Measurements from ENCODE around the gene ANXA6. TPM values are rescaled to one million over a fixed set of nuclear protein-coding genes. Genes with fewer than 3 reads are reported as not detected.

The ANXA6 gene
- total and polyA plus RNA-seq, 5 donors from 2014 or later, result 171 to 364 (median 290) TPM

GRCh38 chr5:151168602-151169344 is 11.2 kb upstream of the ANXA6 start:
- Histone ChIP-seq H3K4me3 (ENCODE audit: low read depth, low read length) (no peak overlapping the region), H3K27ac (ENCODE audit: insufficient read depth, low read length, poor library complexity, severe bottlenecking) (no peak overlapping the region), H3K9me3 (ENCODE audit: control insufficient read depth in 2 of 2, low read length in 2 of 2) (no peaks in the 10 kb centered on the region), H3K36me3 (ENCODE audit: control insufficient read depth, insufficient read depth, low read length) (no peaks in the 10 kb centered on the region), H3K27me3 (ENCODE audit: control insufficient read depth, insufficient read depth, low read length) (no peaks in the 10 kb centered on the region), H3K4me1 (ENCODE audit: control insufficient read depth, insufficient read depth, low read length, poor library complexity, severe bottlenecking) (peaks cover 8% of the 10 kb centered on the region)
- peak overlapping the region; percentile 75 to 81 (median 79) for H3K27ac Mint-ChIP-seq
- H3K27me3 Mint-ChIP-seq, result no peaks in the 10 kb centered on the region
- ATAC-seq (ENCODE audit: low read depth in 2 of 2) (no peak), DNase-seq (no peak)
- H3K36me3 Mint-ChIP-seq, result no peaks in the 10 kb centered on the region
- H3K9me3 Mint-ChIP-seq, result no peaks in the 10 kb centered on the region
- peaks cover 21 to 44% (median 27%) of the 10 kb centered on the region in 4 donors for H3K4me1 Mint-ChIP-seq
- no peak overlapping the region for H3K4me3 Mint-ChIP-seq

- H3K9me3 ChIP-seq (ENCODE audit: control insufficient read depth in 2 of 2, low read length in 2 of 2), result no peaks in the 10 kb centered on the region
- H3K4me3 ChIP-seq (ENCODE audit: low read depth, low read length), result no peak overlapping the region
- H3K27ac ChIP-seq (ENCODE audit: insufficient read depth, low read length, poor library complexity, severe bottlenecking), result no peak overlapping the region
- Mint-ChIP-seq H3K4me1 (peaks cover 24 to 41% (median 28%) of the 10 kb centered on the region in 4 donors), H3K4me3 (no peak overlapping the region), H3K27ac (no peak overlapping the region), H3K9me3 (no peaks in the 10 kb centered on the region), H3K27me3 (no peaks in the 10 kb centered on the region), H3K36me3 (no peaks in the 10 kb centered on the region)
- DNase-seq (no peak), ATAC-seq (ENCODE audit: low read depth in 2 of 2) (no peak)
- H3K36me3 ChIP-seq (ENCODE audit: control insufficient read depth, insufficient read depth, low read length), result no peaks in the 10 kb centered on the region
- peaks cover 8% of the 10 kb centered on the region for H3K4me1 ChIP-seq (ENCODE audit: control insufficient read depth, insufficient read depth, low read length, poor library complexity, severe bottlenecking)
- H3K27me3 ChIP-seq (ENCODE audit: control insufficient read depth, insufficient read depth, low read length), result no peaks in the 10 kb centered on the region
These were observed 9.4 kb upstream of the ANXA6 start for GRCh38 chr5:151167022-151167421.

GRCh38 chr5:151164687-151165392 is 7.3 kb upstream of the ANXA6 start:
- Histone ChIP-seq H3K9me3 (ENCODE audit: control insufficient read depth in 2 of 2, low read length in 2 of 2) (no peaks in the 10 kb centered on the region), H3K27ac (ENCODE audit: insufficient read depth, low read length, poor library complexity, severe bottlenecking) (no peak overlapping the region), H3K4me3 (ENCODE audit: low read depth, low read length) (no peak overlapping the region), H3K36me3 (ENCODE audit: control insufficient read depth, insufficient read depth, low read length) (no peaks in the 10 kb centered on the region), H3K27me3 (ENCODE audit: control insufficient read depth, insufficient read depth, low read length) (no peaks in the 10 kb centered on the region), H3K4me1 (ENCODE audit: control insufficient read depth, insufficient read depth, low read length, poor library complexity, severe bottlenecking) (no peaks in the 10 kb centered on the region)
- Mint-ChIP-seq H3K36me3 (no peaks in the 10 kb centered on the region), H3K9me3 (no peaks in the 10 kb centered on the region), H3K27me3 (no peaks in the 10 kb centered on the region), H3K4me3 (peak overlapping the region in 1 of 4 donors; percentile 9), H3K27ac (peak overlapping the region in 2 of 3 donors; percentile 34 to 84), H3K4me1 (peaks cover 16 to 25% (median 22%) of the 10 kb centered on the region in 4 donors)
- ATAC-seq (ENCODE audit: low read depth in 2 of 2), result peak; percentile 86 to 91
- peak; percentile 67 to 87 (median 82) for DNase-seq

- H3K36me3 Mint-ChIP-seq, result no peaks in the 10 kb centered on the region
- Histone ChIP-seq H3K27ac (ENCODE audit: insufficient read depth, low read length, poor library complexity, severe bottlenecking) (no peak overlapping the region), H3K27me3 (ENCODE audit: control insufficient read depth, insufficient read depth, low read length) (no peaks in the 10 kb centered on the region), H3K36me3 (ENCODE audit: control insufficient read depth, insufficient read depth, low read length) (no peaks in the 10 kb centered on the region), H3K4me1 (ENCODE audit: control insufficient read depth, insufficient read depth, low read length, poor library complexity, severe bottlenecking) (peaks cover 10% of the 10 kb centered on the region), H3K4me3 (ENCODE audit: low read depth, low read length) (no peak overlapping the region), H3K9me3 (ENCODE audit: control insufficient read depth in 2 of 2, low read length in 2 of 2) (no peaks in the 10 kb centered on the region)
- H3K27me3 Mint-ChIP-seq, result no peaks in the 10 kb centered on the region
- H3K4me1 Mint-ChIP-seq, result peaks cover 20 to 33% (median 28%) of the 10 kb centered on the region in 4 donors
- ATAC-seq (ENCODE audit: low read depth in 2 of 2) (no peak), DNase-seq (no peak)
- no peaks in the 10 kb centered on the region for H3K9me3 Mint-ChIP-seq
- H3K4me3 Mint-ChIP-seq, result peak overlapping the region in 1 of 4 donors; percentile 30
- H3K27ac Mint-ChIP-seq, result peak overlapping the region in 1 of 3 donors; percentile 66
These were observed 5.2 kb upstream of the ANXA6 start for GRCh38 chr5:151162776-151163175.

GRCh38 chr5:151159649-151160373 is 2.2 kb upstream of the ANXA6 start:
- H3K4me3 ChIP-seq (ENCODE audit: low read depth, low read length), result no peak overlapping the region
- no peaks in the 10 kb centered on the region for H3K27me3 Mint-ChIP-seq
- ATAC-seq (ENCODE audit: low read depth in 2 of 2), result no peak
- H3K9me3 Mint-ChIP-seq, result no peaks in the 10 kb centered on the region
- H3K4me1 ChIP-seq (ENCODE audit: control insufficient read depth, insufficient read depth, low read length, poor library complexity, severe bottlenecking), result peaks cover 36% of the 10 kb centered on the region
- no peak for DNase-seq
- no peak overlapping the region for H3K27ac Mint-ChIP-seq
- H3K9me3 ChIP-seq (ENCODE audit: control insufficient read depth in 2 of 2, low read length in 2 of 2), result no peaks in the 10 kb centered on the region
- H3K36me3 Mint-ChIP-seq, result no peaks in the 10 kb centered on the region
- H3K27ac ChIP-seq (ENCODE audit: insufficient read depth, low read length, poor library complexity, severe bottlenecking), result no peak overlapping the region
- no peaks in the 10 kb centered on the region for H3K27me3 ChIP-seq (ENCODE audit: control insufficient read depth, insufficient read depth, low read length)
- peak overlapping the region; percentile 44 to 82 (median 51) for H3K4me3 Mint-ChIP-seq
- peaks cover 25 to 45% (median 41%) of the 10 kb centered on the region in 4 donors for H3K4me1 Mint-ChIP-seq
- H3K36me3 ChIP-seq (ENCODE audit: control insufficient read depth, insufficient read depth, low read length), result no peaks in the 10 kb centered on the region

- Histone ChIP-seq H3K4me1 (ENCODE audit: control insufficient read depth, insufficient read depth, low read length, poor library complexity, severe bottlenecking) (peaks cover 51% of the 10 kb centered on the region), H3K9me3 (ENCODE audit: control insufficient read depth in 2 of 2, low read length in 2 of 2) (no peaks in the 10 kb centered on the region), H3K27ac (ENCODE audit: insufficient read depth, low read length, poor library complexity, severe bottlenecking) (peak overlapping the region; percentile 87), H3K4me3 (ENCODE audit: low read depth, low read length) (peak overlapping the region; percentile 89), H3K36me3 (ENCODE audit: control insufficient read depth, insufficient read depth, low read length) (no peaks in the 10 kb centered on the region), H3K27me3 (ENCODE audit: control insufficient read depth, insufficient read depth, low read length) (no peaks in the 10 kb centered on the region)
- peaks cover 7% of the 10 kb centered on the region for H3K36me3 Mint-ChIP-seq
- no peak for DNase-seq
- H3K4me3 Mint-ChIP-seq, result peak overlapping the region; percentile 98 to 100 (median 98)
- H3K4me1 Mint-ChIP-seq, result peaks cover 31 to 54% (median 51%) of the 10 kb centered on the region in 4 donors
- ATAC-seq (ENCODE audit: low read depth in 2 of 2), result no peak
- no peaks in the 10 kb centered on the region for H3K9me3 Mint-ChIP-seq
- H3K27me3 Mint-ChIP-seq, result no peaks in the 10 kb centered on the region
- peak overlapping the region; percentile 89 to 99 (median 92) for H3K27ac Mint-ChIP-seq
These were observed 695 bp upstream of the ANXA6 start for GRCh38 chr5:151158287-151158661.

GRCh38 chr5:151156507-151157420 is 815 bp downstream of the ANXA6 start:
- H3K27me3 ChIP-seq (ENCODE audit: control insufficient read depth, insufficient read depth, low read length), result no peaks in the 10 kb centered on the region
- Mint-ChIP-seq H3K27ac (peak overlapping the region; percentile 95 to 99 (median 98)), H3K36me3 (peaks cover 13% of the 10 kb centered on the region), H3K9me3 (no peaks in the 10 kb centered on the region), H3K4me1 (peaks cover 39 to 69% (median 63%) of the 10 kb centered on the region in 4 donors), H3K4me3 (peak overlapping the region; percentile 98 to 100 (median 98)), H3K27me3 (no peaks in the 10 kb centered on the region)
- peak overlapping the region; percentile 92 for H3K4me3 ChIP-seq (ENCODE audit: low read depth, low read length)
- no peaks in the 10 kb centered on the region for H3K36me3 ChIP-seq (ENCODE audit: control insufficient read depth, insufficient read depth, low read length)
- peaks cover 66% of the 10 kb centered on the region for H3K4me1 ChIP-seq (ENCODE audit: control insufficient read depth, insufficient read depth, low read length, poor library complexity, severe bottlenecking)
- ATAC-seq (ENCODE audit: low read depth in 2 of 2) (peak in 1 of 2 donors; percentile 4), DNase-seq (peak in 1 of 3 donors; percentile 64)
- H3K27ac ChIP-seq (ENCODE audit: insufficient read depth, low read length, poor library complexity, severe bottlenecking), result peak overlapping the region; percentile 87
- H3K9me3 ChIP-seq (ENCODE audit: control insufficient read depth in 2 of 2, low read length in 2 of 2), result no peaks in the 10 kb centered on the region
